SK-MEL-5 (cell line): ENCODE data around the gene ADGRD2. TPM values are rescaled to one million over a fixed set of nuclear protein-coding genes. Genes with fewer than 3 reads are reported as not detected.

Experiments
- DNase-seq: peaks from one replicate; pipeline ENCODE4 v3.0.0-alpha.2; 2016; ENCODE audit warnings: low read depth, low spot score
- in situ Hi-C: cut with HindIII; loops from 2 replicates; pipeline ENCODE4 v1.10.0; 2016; ENCODE audit warnings: low sequenced_read_pairs, high pct_unique_total_duplicates, low pct_unique_long_range_greater_than_20kb
- total RNA-seq: library from RNA; depleted of rRNA; stranded (reverse); fragments of >200 nt; shearing (Covaris generic); gene quantifications from 2 replicates; pipeline ENCODE4 v1.2.3, GENCODE V29; 2014

Gene ADGRD2
- total RNA-seq, 1 experiment from 2014 or later, result not detected

GRCh38 chr9:124450931-124451661 lies 845 bp downstream of the ADGRD2 start:
- in situ Hi-C loops, result no loop called here

DNA sequence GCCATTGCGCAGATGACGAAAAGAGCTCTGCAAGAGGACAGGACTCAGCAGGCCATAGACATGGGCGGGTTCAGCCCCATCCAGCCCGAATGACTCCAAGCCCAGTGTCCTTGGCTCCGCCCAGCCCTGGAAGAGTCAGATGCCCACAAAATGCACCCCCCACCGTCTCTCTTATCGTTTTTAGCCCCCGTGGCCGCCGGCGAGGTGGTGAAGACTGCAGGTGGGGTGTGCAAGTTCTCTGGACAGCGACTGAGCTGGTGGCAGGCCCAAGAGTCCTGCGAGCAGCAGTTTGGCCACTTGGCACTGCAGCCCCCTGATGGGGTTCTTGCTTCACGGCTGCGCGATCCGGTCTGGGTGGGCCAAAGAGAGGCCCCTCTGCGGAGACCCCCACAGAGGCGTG lies 2.1 kb downstream of the ADGRD2 start:
- no peak for DNase-seq

More at GRCh38 chr9:124450931-124451661, 845 bp downstream of the ADGRD2 start:
- no peak for DNase-seq

GRCh38 chr9:124452841-124453585 lies 2.8 kb downstream of the ADGRD2 start:
- no peak for DNase-seq
- in situ Hi-C loops, result no loop called here

More for the DNA sequence above, 2.1 kb downstream of the ADGRD2 start:
- in situ Hi-C loops, result no loop called here

- no peak for DNase-seq
- in situ Hi-C loops, result no loop called here
Measured at GRCh38 chr9:124453586-124454191, 3.4 kb downstream of the ADGRD2 start.

DNA sequence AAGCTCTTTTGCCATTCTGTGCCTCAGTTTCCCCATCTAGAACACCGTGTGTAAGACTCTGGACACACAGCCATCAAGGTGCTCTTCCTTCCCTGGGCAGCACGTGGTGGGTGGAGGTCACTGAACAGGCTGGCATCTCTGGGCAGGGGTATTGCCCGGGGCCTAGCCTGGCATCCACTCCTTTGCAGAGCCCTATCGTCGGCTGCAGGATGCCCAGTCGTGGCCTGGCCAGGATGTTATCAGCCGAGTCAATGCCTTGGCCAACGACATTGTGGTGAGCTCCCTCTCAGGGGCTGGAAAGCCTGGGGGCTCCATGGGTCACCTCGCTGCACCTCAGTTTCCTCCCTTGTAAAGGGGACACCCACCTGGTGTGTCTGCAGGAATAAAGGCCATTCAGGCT lies 4.0 kb downstream of the ADGRD2 start:
- no peak for DNase-seq
- in situ Hi-C loops, result no loop called here

DNA sequence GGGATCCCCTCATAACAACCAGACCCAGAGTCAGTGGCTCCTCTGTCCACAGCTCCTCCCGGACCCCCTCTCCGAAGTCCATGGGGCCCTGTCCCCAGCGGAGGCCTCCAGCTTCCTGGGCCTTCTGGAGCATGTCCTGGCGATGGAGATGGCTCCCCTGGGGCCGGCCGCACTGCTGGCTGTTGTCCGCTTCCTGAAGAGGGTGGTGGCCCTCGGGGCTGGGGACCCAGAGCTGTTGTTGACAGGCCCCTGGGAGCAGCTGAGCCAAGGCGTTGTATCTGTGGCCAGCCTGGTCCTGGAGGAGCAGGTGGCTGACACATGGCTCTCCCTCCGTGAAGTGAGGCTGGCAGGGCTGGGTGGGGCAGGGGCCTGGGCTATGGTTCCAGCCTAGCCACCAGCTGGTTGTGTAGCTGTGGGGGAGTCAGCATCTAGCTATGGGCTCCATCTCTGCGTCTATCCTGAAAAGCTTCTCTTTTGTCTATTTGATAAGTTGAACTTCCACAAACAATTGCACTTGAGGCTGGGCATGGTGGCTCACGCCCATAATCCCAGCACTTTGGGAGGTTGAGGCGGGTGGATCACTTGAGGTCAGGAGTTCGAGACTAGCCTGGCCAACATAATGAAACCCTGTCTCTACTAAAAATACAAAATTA lies 4.7 kb downstream of the ADGRD2 start:
- in situ Hi-C loops, result no loop called here

GRCh38 chr9:124455820-124456219 lies 5.6 kb downstream of the ADGRD2 start:
- no peak for DNase-seq
- in situ Hi-C loops, result no loop called here

More for the DNA sequence above, 4.7 kb downstream of the ADGRD2 start:
- no peak for DNase-seq

DNA sequence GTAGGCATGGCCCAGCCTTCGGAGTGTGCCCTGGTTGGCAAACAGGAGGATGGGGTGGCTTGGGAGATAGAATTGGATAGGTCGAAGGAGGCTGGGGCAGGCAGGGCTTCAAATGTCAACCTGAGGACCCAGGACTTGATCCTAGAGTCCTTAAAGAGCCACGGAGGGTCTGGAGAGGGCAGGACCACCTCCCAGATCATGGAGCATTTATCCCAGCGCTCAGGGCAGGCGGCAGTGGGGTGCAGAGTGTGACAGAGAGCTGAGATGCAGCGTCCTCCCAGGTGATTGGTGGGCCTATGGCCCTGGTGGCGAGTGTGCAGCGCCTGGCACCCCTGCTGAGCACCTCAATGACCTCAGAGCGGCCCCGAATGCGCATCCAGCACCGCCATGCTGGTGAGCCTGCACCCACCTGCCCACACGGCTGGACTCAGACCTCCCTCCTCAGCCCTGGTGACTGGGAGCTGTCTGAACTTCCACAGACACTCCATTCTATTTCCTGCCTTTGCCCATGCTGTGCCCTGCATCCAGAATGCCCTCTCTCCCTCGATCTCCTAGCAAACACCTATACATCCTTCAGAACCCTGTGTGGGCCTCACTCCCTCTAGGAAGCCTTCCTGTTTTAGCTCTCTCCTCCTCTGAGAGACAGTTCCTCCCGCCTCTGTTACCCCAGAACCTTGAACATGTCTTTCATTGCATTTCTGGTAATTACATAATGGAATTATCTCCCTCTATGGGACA lies 6.3 kb downstream of the ADGRD2 start:
- DNase-seq, result no peak
- in situ Hi-C loops, result no loop called here

- in situ Hi-C loops, result no loop called here
- DNase-seq, result no peak
Measured at GRCh38 chr9:124457079-124457886, 7.0 kb downstream of the ADGRD2 start.

GRCh38 chr9:124457887-124458431 lies 7.7 kb downstream of the ADGRD2 start:
- in situ Hi-C loops, result no loop called here
- no peak for DNase-seq

DNA sequence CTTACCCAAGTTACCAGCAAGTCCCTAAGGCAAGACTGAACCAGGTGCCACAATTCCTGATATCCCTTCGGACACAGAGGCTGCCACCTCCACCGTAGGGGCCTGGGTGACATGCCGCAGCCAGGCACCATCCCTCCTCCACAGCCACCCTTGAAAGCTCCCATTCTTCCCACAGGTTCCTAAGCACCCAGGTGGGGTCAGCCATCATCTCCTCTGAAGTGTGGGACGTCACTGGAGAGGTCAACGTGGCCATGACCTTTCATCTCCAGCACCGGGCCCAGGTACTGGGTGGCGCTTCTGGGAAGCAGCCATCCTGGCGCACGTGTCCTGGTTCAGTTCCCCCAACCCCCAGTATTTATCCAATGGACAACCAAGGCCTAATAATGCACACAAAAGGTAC lies 8.2 kb downstream of the ADGRD2 start:
- no peak for DNase-seq
- in situ Hi-C loops, result no loop called here

GRCh38 chr9:124462739-124463138 lies 12.5 kb downstream of the ADGRD2 start:
- no peak for DNase-seq
- in situ Hi-C loops, result no loop called here

DNA sequence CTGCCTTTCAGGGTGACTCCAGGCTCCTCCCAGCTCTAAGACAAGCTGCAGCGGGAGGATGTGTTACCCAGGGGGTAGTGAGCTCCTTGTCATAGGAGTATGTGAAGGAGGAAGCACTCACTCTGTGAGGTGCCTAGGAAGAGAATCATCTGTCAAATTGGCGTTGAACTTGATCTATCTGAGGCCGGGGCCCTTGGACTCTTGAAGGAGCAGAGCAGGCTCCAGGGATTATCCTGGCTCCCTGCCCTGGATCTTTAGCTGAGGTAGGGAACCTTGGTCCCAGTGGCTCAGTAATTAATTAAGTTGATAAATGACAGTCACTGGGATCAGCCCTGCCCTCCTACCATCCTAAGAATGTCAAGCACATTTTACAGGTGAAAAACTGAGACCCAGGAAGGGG lies 15.5 kb downstream of the ADGRD2 start:
- no peak for DNase-seq
- in situ Hi-C loops, result no loop called here

DNA sequence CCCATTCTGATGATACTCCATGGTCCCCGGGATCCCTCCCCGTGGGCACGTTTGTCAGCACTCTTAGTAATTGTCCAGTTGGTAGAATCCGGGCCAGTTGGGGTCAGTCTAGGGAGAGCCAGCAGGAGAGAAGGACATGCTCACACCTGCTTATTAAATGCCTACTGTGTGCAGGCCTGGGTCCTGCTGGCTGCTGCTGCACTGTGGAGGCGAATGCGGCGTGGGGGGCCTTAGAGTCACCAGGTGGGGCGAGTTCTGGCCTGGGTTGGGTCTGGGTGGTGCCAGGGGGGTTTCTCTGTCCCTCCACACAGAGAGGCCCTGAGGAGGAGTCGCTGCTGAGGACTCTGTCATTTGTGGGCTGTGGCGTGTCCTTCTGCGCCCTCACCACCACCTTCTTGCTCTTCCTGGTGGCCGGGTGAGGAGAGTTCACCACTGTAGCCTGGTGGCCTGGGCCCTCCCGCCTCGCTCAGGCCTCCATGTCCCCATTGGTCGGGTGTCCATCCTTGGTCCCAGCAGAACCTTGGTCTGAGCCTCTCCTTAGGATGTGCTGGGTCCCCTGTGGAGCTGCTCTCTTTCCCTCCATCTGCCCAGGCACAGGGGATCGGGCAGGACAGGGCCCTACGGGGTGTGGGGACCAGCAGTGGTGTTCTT lies 17.3 kb downstream of the ADGRD2 start:
- in situ Hi-C loops, result no loop called here
- no peak for DNase-seq

DNA sequence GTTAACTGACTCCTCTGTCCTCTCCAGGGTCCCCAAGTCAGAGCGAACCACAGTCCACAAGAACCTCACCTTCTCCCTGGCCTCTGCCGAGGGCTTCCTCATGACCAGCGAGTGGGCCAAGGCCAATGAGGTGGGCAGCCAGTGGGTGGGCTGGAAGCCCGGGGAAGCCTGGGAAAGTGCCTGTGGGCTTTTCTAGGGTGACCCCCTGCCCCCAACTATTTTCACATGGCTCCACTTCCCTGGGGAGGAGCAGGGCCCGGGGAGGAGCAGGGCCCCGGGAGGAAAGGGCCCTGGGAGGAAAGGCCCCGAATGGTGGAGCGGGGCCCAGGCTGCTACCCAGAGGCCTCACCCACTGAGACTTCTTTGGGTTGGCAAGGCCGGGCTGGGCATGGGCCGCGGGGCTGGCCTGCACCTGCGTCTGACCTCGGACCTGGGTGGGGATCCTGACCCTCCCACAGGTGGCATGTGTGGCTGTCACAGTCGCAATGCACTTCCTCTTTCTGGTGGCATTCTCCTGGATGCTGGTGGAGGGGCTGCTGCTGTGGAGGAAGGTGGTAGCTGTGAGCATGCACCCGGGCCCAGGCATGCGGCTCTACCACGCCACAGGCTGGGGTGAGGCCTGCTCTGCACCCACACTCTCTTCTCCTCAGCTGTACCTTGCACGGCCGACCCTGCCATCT lies 17.9 kb downstream of the ADGRD2 start:
- in situ Hi-C loops, result no loop called here

More for the DNA sequence above, 17.9 kb downstream of the ADGRD2 start:
- DNase-seq, result no peak
